ENCODE results near the gene GAMT. TPM values are rescaled to one million over a fixed set of nuclear protein-coding genes. Genes with fewer than 3 reads are reported as not detected.
A peak's percentile ranks its signal among the peaks of the same experiment; 100 is the strongest.

GAMT gene
- total and polyA plus RNA-seq, 2 of the 13 experiments (the other 11 are each of a cell fraction or from before 2014, with no cell fraction given), result 115 to 124 TPM

DNA sequence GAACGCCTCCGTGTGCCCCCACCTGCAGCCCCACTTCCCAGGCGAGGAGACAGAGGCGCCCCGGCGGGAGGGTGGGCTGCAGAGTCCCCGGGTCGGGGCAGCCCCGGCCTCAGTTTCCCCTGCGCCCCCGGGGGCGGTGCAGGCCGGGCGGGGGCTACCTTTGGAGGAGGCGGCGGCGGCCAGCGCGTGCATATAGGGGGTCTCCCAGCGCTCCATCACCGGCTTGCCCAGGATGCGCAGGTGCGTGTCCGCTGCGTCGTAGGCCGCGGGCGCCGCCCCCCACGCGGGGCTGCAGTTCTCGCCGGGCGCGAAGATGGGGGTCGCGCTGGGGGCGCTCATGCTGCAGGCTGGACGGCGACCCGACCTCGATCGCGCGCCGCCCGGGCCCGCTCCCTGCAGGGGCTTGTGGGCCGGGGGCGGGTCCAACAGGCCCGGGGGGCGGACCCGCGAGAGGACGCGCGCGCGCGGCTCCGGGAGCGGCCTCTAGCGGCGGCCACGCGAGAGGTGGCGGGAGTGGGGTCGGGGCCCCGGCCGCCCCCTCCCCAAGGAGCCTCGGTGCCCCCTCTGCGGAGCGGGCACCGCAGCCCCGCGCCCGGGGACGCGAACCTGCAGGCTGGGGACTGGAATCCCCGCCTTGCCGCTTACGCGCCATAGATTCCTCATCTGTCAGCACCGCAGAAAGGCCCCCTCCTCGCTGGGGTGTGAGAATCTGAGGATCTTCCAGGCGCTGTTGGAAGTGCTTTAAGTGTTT lies at the start of gene GAMT (continued):
- peak; percentile 53 for TF ChIP-seq ZNF883 (CRISPR knock-in tag; IDR thresholded peaks at IDR 0.05; ENCODE audit: not compliant biosample characterization)
- TF ChIP-seq, protein P1, sequence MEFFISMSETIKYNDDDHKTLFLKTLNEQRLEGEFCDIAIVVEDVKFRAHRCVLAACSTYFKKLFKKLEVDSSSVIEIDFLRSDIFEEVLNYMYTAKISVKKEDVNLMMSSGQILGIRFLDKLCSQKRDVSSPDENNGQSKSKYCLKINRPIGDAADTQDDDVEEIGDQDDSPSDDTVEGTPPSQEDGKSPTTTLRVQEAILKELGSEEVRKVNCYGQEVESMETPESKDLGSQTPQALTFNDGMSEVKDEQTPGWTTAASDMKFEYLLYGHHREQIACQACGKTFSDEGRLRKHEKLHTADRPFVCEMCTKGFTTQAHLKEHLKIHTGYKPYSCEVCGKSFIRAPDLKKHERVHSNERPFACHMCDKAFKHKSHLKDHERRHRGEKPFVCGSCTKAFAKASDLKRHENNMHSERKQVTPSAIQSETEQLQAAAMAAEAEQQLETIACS (CRISPR knock-in tag; IDR thresholded peaks at IDR 0.05), result peak; percentile 40
- TF ChIP-seq DNMT1 (CRISPR knock-in tag; IDR thresholded peaks at IDR 0.05), result 0 out of 2 replicates have a peak, but pooled peaks have one; percentile 40
- TF ChIP-seq, protein P2, sequence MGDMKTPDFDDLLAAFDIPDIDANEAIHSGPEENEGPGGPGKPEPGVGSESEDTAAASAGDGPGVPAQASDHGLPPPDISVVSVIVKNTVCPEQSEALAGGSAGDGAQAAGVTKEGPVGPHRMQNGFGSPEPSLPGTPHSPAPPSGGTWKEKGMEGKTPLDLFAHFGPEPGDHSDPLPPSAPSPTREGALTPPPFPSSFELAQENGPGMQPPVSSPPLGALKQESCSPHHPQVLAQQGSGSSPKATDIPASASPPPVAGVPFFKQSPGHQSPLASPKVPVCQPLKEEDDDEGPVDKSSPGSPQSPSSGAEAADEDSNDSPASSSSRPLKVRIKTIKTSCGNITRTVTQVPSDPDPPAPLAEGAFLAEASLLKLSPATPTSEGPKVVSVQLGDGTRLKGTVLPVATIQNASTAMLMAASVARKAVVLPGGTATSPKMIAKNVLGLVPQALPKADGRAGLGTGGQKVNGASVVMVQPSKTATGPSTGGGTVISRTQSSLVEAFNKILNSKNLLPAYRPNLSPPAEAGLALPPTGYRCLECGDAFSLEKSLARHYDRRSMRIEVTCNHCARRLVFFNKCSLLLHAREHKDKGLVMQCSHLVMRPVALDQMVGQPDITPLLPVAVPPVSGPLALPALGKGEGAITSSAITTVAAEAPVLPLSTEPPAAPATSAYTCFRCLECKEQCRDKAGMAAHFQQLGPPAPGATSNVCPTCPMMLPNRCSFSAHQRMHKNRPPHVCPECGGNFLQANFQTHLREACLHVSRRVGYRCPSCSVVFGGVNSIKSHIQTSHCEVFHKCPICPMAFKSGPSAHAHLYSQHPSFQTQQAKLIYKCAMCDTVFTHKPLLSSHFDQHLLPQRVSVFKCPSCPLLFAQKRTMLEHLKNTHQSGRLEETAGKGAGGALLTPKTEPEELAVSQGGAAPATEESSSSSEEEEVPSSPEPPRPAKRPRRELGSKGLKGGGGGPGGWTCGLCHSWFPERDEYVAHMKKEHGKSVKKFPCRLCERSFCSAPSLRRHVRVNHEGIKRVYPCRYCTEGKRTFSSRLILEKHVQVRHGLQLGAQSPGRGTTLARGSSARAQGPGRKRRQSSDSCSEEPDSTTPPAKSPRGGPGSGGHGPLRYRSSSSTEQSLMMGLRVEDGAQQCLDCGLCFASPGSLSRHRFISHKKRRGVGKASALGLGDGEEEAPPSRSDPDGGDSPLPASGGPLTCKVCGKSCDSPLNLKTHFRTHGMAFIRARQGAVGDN (CRISPR knock-in tag; IDR thresholded peaks at IDR 0.05), result peak; percentile 64
- TF ChIP-seq PREB (CRISPR knock-in tag; IDR thresholded peaks at IDR 0.05), result no peak
- TF ChIP-seq ZNF557 (CRISPR knock-in tag; IDR thresholded peaks at IDR 0.05), result no peak
- TF ChIP-seq AGO2 (optimal IDR thresholded peaks at IDR 0.05; ENCODE audit: low read depth, low read length), result peak; percentile 91
- no peak for TF ChIP-seq RCOR2 (CRISPR knock-in tag; IDR thresholded peaks at IDR 0.05)
- TF ChIP-seq, protein P3, sequence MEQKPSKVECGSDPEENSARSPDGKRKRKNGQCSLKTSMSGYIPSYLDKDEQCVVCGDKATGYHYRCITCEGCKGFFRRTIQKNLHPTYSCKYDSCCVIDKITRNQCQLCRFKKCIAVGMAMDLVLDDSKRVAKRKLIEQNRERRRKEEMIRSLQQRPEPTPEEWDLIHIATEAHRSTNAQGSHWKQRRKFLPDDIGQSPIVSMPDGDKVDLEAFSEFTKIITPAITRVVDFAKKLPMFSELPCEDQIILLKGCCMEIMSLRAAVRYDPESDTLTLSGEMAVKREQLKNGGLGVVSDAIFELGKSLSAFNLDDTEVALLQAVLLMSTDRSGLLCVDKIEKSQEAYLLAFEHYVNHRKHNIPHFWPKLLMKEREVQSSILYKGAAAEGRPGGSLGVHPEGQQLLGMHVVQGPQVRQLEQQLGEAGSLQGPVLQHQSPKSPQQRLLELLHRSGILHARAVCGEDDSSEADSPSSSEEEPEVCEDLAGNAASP (CRISPR knock-in tag; IDR thresholded peaks at IDR 0.05; ENCODE audit: borderline replicate concordance), result no peak
- TF ChIP-seq, protein P4, sequence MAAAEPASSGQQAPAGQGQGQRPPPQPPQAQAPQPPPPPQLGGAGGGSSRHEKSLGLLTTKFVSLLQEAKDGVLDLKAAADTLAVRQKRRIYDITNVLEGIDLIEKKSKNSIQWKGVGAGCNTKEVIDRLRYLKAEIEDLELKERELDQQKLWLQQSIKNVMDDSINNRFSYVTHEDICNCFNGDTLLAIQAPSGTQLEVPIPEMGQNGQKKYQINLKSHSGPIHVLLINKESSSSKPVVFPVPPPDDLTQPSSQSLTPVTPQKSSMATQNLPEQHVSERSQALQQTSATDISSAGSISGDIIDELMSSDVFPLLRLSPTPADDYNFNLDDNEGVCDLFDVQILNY (CRISPR knock-in tag; conservative IDR thresholded peaks at IDR 0.05), result peak; percentile 31; the same call in 1 of the 2 replicates
- peak; percentile 1; the same call in 1 of the 2 replicates for TF ChIP-seq TBX2 (CRISPR knock-in tag; IDR thresholded peaks at IDR 0.05; ENCODE audit: borderline replicate concordance)
- no peak for TF ChIP-seq MED13 (CRISPR knock-in tag; IDR thresholded peaks at IDR 0.05)
- 0 out of 2 replicates have a peak, but pooled peaks have one; percentile 11 for TF ChIP-seq ZNF713 (CRISPR knock-in tag; IDR thresholded peaks at IDR 0.05)
- TF ChIP-seq, protein P5, sequence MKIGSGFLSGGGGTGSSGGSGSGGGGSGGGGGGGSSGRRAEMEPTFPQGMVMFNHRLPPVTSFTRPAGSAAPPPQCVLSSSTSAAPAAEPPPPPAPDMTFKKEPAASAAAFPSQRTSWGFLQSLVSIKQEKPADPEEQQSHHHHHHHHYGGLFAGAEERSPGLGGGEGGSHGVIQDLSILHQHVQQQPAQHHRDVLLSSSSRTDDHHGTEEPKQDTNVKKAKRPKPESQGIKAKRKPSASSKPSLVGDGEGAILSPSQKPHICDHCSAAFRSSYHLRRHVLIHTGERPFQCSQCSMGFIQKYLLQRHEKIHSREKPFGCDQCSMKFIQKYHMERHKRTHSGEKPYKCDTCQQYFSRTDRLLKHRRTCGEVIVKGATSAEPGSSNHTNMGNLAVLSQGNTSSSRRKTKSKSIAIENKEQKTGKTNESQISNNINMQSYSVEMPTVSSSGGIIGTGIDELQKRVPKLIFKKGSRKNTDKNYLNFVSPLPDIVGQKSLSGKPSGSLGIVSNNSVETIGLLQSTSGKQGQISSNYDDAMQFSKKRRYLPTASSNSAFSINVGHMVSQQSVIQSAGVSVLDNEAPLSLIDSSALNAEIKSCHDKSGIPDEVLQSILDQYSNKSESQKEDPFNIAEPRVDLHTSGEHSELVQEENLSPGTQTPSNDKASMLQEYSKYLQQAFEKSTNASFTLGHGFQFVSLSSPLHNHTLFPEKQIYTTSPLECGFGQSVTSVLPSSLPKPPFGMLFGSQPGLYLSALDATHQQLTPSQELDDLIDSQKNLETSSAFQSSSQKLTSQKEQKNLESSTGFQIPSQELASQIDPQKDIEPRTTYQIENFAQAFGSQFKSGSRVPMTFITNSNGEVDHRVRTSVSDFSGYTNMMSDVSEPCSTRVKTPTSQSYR (CRISPR knock-in tag; IDR thresholded peaks at IDR 0.05; ENCODE audit: borderline replicate concordance), result peak; percentile 11; the same call in 1 of the 2 replicates
- TF ChIP-seq ZNF83 (CRISPR knock-in tag; IDR thresholded peaks at IDR 0.05; ENCODE audit: borderline replicate concordance), result no peak
- no peak for TF ChIP-seq THYN1 (CRISPR knock-in tag; IDR thresholded peaks at IDR 0.05; ENCODE audit: borderline replicate concordance, low read depth)

Measured in HepG2 (cell line).